Nephron (organoid): ENCODE data around the gene GPR37L1.
A peak's percentile ranks its signal among the peaks of the same experiment; 100 is the strongest.
"Not testable (repeated sequence)": the region's sequence is repeated elsewhere in the genome, so short reads cannot be mapped to it uniquely, and the experiment has no call there.

Experiments
- H3K27ac Mint-ChIP-seq, 3 experiments: 2 replicates each; pipeline ENCODE4 v1.8.0; 2020; ENCODE audit warnings: mixed read lengths in 3 of 3, mild to moderate bottlenecking in 2 of 3, moderate library complexity in 1 of 3
- H3K27me3 Mint-ChIP-seq: 2 replicates; pipeline ENCODE4 v1.8.0; 2021; ENCODE audit warnings: low read depth, mild to moderate bottlenecking, moderate library complexity, mixed read lengths
- H3K36me3 Mint-ChIP-seq: 2 replicates; pipeline ENCODE4 v1.8.0; 2020; ENCODE audit warnings: low read depth, mixed read lengths
- H3K4me1 Mint-ChIP-seq: 2 replicates; pipeline ENCODE4 v1.8.0; 2020; ENCODE audit warnings: mixed read lengths
- H3K4me3 Mint-ChIP-seq, 3 experiments: 2 replicates each; pipeline ENCODE4 v1.8.0; 2020; ENCODE audit warnings: mild to moderate bottlenecking in 3 of 3, mixed read lengths in 3 of 3, moderate library complexity in 2 of 3
- H3K9me3 Mint-ChIP-seq: 2 replicates; pipeline ENCODE4 v1.8.0; 2020; ENCODE audit warnings: mixed read lengths
- CTCF ChIP-seq, 3 experiments: fragments of 200-600 bp; sonication (generic); IDR thresholded peaks; one replicate each; pipeline ENCODE4 v1.5.0; 2021; ENCODE audit warnings: antibody characterized with exemption in 3 of 3; ENCODE audit not compliant: unreplicated experiment in 3 of 3

GPR37L1 gene

GRCh38 chr1:202176949-202177927 is 54.5 kb downstream of the GPR37L1 start:
- Mint-ChIP-seq H3K27me3 (peaks cover 10% of the 10 kb centered on the region), H3K27ac (no peak overlapping the region), H3K4me3 (no peak overlapping the region), H3K36me3 (no peaks in the 10 kb centered on the region), H3K4me1 (no peaks in the 10 kb centered on the region), H3K9me3 (no peaks in the 10 kb centered on the region)
- no peak for TF ChIP-seq CTCF (IDR thresholded peaks at IDR 0.05; ENCODE audit: unreplicated experiment in 3 of 3)

GRCh38 chr1:202179828-202180750 is 57.4 kb downstream of the GPR37L1 start:
- Mint-ChIP-seq H3K27ac (no peak overlapping the region), H3K4me1 (no peaks in the 10 kb centered on the region), H3K9me3 (no peaks in the 10 kb centered on the region), H3K27me3 (peaks cover 24% of the 10 kb centered on the region), H3K4me3 (no peak overlapping the region), H3K36me3 (no peaks in the 10 kb centered on the region)
- TF ChIP-seq CTCF (IDR thresholded peaks at IDR 0.05; ENCODE audit: unreplicated experiment in 3 of 3) = no peak

GRCh38 chr1:202180751-202181139 is 58.0 kb downstream of the GPR37L1 start:
- H3K27ac Mint-ChIP-seq, H3K4me3 Mint-ChIP-seq, H3K9me3 Mint-ChIP-seq, H3K4me1 Mint-ChIP-seq, H3K36me3 Mint-ChIP-seq: not testable (repeated sequence)
- peaks cover 24% of the 10 kb centered on the region for H3K27me3 Mint-ChIP-seq

- Mint-ChIP-seq H3K36me3 (no peaks in the 10 kb centered on the region), H3K9me3 (no peaks in the 10 kb centered on the region), H3K4me1 (no peaks in the 10 kb centered on the region), H3K27me3 (peaks cover 24% of the 10 kb centered on the region), H3K4me3 (no peak overlapping the region), H3K27ac (no peak overlapping the region)
- TF ChIP-seq CTCF (IDR thresholded peaks at IDR 0.05; ENCODE audit: unreplicated experiment in 3 of 3) = no peak
Measured at GRCh38 chr1:202181586-202181985, 58.9 kb downstream of the GPR37L1 start.

- peak overlapping the region in 1 of 3 experiments; percentile 33 for H3K27ac Mint-ChIP-seq
- no peak overlapping the region for H3K4me3 Mint-ChIP-seq
- no peaks in the 10 kb centered on the region for H3K36me3 Mint-ChIP-seq
- H3K4me1 Mint-ChIP-seq = no peaks in the 10 kb centered on the region
- no peaks in the 10 kb centered on the region for H3K9me3 Mint-ChIP-seq
- peaks cover 24% of the 10 kb centered on the region for H3K27me3 Mint-ChIP-seq
- no peak for TF ChIP-seq CTCF (IDR thresholded peaks at IDR 0.05; ENCODE audit: unreplicated experiment in 3 of 3)
Measured at GRCh38 chr1:202182040-202182877, 59.5 kb downstream of the GPR37L1 start.
